Tibial nerve (tissue), 4 donors: ENCODE data around the gene RPS14. TPM values are rescaled to one million over a fixed set of nuclear protein-coding genes. Genes with fewer than 3 reads are reported as not detected.
"Not testable (repeated sequence)": the region's sequence is repeated elsewhere in the genome, so short reads cannot be mapped to it uniquely, and the experiment has no call there.

Experiments used
- DNase-seq, 2 donors: peaks; one replicate each; pipeline ENCODE4 v3.0.0-alpha.2; 2019; ENCODE audit warnings: low spot score in 2 of 2
- H3K27ac ChIP-seq, 4 donors: fragments of 200-600 bp; sonication (generic) in 3 of 4; one replicate each; pipeline ENCODE4 v1.5.1; 2017 to 2019; ENCODE audit warnings: mild to moderate bottlenecking in 1 of 4
- H3K27me3 ChIP-seq, 2 donors: fragments of 200-600 bp; sonication (generic) in 1 of 2; one replicate each; pipeline versions ENCODE4 v1.5.1 to v1.6.0; 2017 to 2019
- H3K36me3 ChIP-seq, 3 donors: fragments of 200-600 bp; sonication (generic); one replicate each; pipeline ENCODE4 v1.5.1; 2018 to 2019
- H3K4me1 ChIP-seq, 4 donors: fragments of 200-600 bp; sonication (generic) in 3 of 4; one replicate each; pipeline ENCODE4 v1.5.1; 2017 to 2019
- H3K4me3 ChIP-seq, 4 donors: fragments of 200-600 bp; sonication (generic) in 3 of 4; one replicate each; pipeline ENCODE4 v1.5.1; 2017 to 2019; ENCODE audit warnings: mild to moderate bottlenecking in 1 of 4, moderate library complexity in 1 of 4
- H3K9me3 ChIP-seq, 4 donors: fragments of 200-600 bp; sonication (generic) in 3 of 4; one replicate each; pipeline ENCODE4 v1.5.1; 2017 to 2019
- CTCF ChIP-seq, 5 experiments: fragments of 200-600 bp in 3 of 5; fragments of 450-650 bp in 2 of 5; sonication (generic) in 3 of 5; IDR thresholded peaks; one replicate each; pipeline ENCODE4 v1.5.1; 2016 to 2019; ENCODE audit warnings: antibody characterized with exemption in 5 of 5, mild to moderate bottlenecking in 3 of 5, moderate library complexity in 2 of 5
- EP300 ChIP-seq, 2 donors: sonication (generic); formaldehyde crosslinking; IDR thresholded peaks; one replicate each; pipeline ENCODE4 v1.6.1; 2017; ENCODE audit warnings: antibody characterized with exemption in 2 of 2, mild to moderate bottlenecking in 1 of 2
- POLR2A ChIP-seq, 2 donors: fragments of 450-650 bp; IDR thresholded peaks; one replicate each; pipeline ENCODE4 v1.6.1; 2017; ENCODE audit warnings: antibody characterized with exemption in 2 of 2, mild to moderate bottlenecking in 2 of 2, moderate library complexity in 2 of 2
- WGBS, 2 donors: methylation state at CpG; one replicate each; pipeline ENCODE4 v1.1.5; 2018; 5-methylcytosine and 5-hydroxymethylcytosine counted together
- total RNA-seq, 4 donors: library from RNA; depleted of rRNA; stranded (reverse); fragments of >200 nt; gene quantifications; one replicate each; pipeline ENCODE4 v1.1.0, GENCODE V29; 2016

RPS14 gene
- total RNA-seq, 4 donors from 2014 or later = 2,328 to 3,623 (median 2,710) TPM

- H3K4me1 ChIP-seq = peaks cover 0 to 2% (median under 1%) of the 10 kb centered on the region in 4 donors
- H3K36me3 ChIP-seq = no peaks in the 10 kb centered on the region
- no peak overlapping the region for H3K27ac ChIP-seq
- H3K27me3 ChIP-seq = no peaks in the 10 kb centered on the region
- H3K9me3 ChIP-seq = no peaks in the 10 kb centered on the region
- WGBS, 2 donors = 62 to 70% methylated on average over 3 of the region's 3 CpGs
- TF ChIP-seq POLR2A (IDR thresholded peaks at IDR 0.05) (no peak), EP300 (IDR thresholded peaks at IDR 0.05) (no peak), CTCF (IDR thresholded peaks at IDR 0.05) (no peak)
- no peak for DNase-seq
- H3K4me3 ChIP-seq = no peak overlapping the region
These were observed 26.8 kb downstream of the RPS14 start for GRCh38 chr5:150422758-150423157.

DNA sequence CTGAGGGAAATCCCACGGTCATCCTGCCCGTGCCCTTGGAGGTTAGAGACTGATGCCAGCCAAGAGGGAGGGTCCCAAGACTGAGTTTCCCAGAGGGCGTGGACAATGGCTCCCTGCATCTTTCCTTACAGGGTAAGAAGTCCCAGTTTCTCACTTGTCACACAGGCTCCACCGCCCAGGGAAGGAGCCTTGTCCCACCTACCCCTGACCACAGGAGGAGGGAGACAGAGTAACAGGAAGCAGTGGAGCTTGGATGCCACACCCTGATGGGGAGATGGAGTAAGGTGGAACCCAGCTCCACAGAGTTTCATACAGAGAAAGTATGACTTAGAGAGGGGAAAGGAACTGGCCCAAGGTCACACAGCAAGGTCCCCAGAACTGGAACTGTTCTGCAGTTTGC is 27.5 kb downstream of the RPS14 start:
- H3K27me3 ChIP-seq = no peaks in the 10 kb centered on the region
- no peak overlapping the region for H3K4me3 ChIP-seq
- no peaks in the 10 kb centered on the region for H3K9me3 ChIP-seq
- TF ChIP-seq CTCF (IDR thresholded peaks at IDR 0.05) (no peak), POLR2A (IDR thresholded peaks at IDR 0.05) (no peak), EP300 (IDR thresholded peaks at IDR 0.05) (no peak)
- WGBS, 2 donors = 39 to 68% methylated on average over 3 to 4 of the region's 4 CpGs
- no peaks in the 10 kb centered on the region for H3K36me3 ChIP-seq
- no peak overlapping the region for H3K27ac ChIP-seq
- DNase-seq = no peak
- H3K4me1 ChIP-seq = no peaks in the 10 kb centered on the region

DNA sequence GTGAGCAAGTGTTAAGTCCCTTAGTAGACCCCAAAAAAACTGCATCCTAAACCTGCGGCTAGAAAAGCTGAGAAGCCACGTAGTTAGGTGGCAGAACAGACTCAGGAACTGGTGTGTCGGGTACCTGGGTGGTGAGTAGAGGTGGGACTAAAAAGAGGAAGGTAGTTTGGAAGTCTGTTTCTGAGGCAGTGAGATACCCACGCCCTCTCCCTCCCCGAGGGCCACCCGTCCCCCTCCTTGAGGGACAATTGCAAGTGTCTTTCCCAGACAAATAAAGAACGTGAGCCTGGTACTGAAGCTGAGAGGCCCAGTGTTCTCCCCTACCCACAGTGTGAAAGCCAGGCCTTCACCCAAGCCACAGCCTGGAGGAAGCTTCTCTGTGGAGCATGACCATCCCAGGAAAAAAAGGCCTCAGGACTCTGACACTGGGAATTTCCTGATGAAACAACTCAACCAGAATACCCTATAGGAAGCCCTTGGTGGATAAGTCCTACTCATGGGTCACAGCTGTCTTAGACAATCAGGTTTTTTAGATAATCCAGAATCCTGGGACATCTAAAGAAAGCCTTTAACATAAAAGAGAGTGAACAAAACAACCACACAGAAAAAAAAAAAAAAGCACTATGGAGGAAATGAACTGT is 29.8 kb downstream of the RPS14 start:
- H3K9me3 ChIP-seq = no peaks in the 10 kb centered on the region
- no peaks in the 10 kb centered on the region for H3K36me3 ChIP-seq
- WGBS, 2 donors = 62% methylated on average over 7 of the region's 7 CpGs
- H3K4me3 ChIP-seq = no peak overlapping the region
- peak overlapping the region in 1 of 4 donors; percentile 40 for H3K27ac ChIP-seq
- no peaks in the 10 kb centered on the region for H3K27me3 ChIP-seq
- no peak for DNase-seq
- TF ChIP-seq POLR2A (IDR thresholded peaks at IDR 0.05) (no peak), CTCF (IDR thresholded peaks at IDR 0.05) (no peak), EP300 (IDR thresholded peaks at IDR 0.05) (no peak)
- no peaks in the 10 kb centered on the region for H3K4me1 ChIP-seq

DNA sequence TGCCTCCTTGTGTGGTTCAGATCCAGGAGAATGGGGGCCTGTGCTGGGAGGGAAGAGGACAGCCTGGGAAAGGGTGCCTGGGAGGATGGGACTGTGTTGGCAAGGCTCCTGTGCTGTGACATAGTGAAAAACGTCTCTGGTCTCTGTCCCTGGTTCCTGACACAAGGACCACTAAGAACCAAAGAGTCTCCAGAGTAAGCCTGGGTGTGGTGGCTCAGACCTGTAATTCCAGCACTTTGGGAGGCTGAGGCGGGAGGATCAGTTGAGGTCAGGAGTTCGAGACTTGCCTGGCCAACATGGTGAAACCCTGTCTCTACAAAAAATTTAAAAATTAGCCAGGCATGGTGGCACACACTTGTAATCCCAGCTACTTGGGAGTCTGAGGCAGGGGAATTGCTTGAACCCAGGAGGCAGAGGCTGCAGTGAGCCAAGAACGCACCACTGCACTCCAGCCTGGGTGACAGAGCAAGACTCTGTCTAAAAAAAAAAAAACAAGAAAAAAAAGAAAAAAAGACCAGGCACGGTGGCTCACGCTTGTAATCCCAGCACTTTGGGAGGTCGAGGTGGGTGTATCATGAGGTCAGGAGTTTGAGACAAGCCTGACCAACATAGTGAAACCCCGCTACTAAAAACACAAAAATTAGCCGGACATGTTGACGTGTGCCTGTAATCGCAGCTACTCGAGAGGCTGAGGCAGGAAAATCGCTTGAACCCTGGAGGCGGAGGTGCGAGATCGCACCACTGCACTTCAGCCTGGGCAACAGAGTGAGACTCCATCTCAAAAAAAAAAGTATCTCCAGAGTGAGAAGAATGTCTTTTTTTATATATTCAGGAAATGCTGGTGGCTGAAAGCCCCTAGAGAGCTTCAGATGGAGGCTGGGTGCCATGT is 35.4 kb downstream of the RPS14 start:
- H3K4me1 ChIP-seq = peaks cover 0 to 32% (median 18%) of the 10 kb centered on the region in 4 donors
- not testable (repeated sequence) for DNase-seq, H3K4me3 ChIP-seq, H3K27me3 ChIP-seq, H3K36me3 ChIP-seq, H3K9me3 ChIP-seq
- 91 to 93% methylated on average over 16 of the region's 16 CpGs for WGBS, 2 donors
- peak overlapping the region; percentile 68 to 95 (median 89) for H3K27ac ChIP-seq

DNA sequence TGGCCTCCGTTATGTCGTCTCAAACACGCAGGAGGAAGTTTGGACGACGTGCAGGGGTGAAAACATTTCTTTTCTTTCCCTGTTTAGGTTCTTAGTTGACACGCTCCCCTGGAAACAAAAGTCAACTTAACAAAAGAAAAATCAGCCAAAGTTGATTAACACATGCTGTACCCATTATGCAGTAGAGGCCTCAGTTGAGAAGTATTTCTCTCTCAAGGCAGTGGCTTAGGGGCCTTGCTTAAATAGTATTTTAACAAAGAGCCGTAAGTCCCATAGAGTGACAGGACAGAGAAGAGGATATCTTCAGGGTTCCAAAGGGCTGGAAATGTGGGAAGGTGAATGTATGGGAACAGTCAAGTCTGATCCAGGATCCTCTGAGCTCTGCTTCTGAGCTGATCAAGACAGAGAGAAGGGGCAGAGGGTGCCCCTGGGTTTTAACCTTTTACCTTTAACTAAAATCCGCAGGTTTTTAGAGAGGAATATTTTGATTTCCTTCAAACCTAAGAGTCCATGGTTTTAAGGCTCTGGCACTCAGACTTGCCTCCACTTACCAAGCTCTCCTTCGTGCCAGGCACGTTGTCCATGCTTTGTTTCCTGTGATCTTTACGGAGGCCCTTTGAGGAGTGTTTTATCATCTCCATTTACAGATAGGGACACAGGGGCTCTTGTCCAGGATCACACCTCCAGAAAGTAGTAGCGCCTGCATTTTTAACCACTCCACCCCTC is 36.2 kb downstream of the RPS14 start:
- Histone ChIP-seq H3K27me3 (no peaks in the 10 kb centered on the region), H3K4me3 (peak overlapping the region in 2 of 4 donors; percentile 54 to 65), H3K36me3 (peaks cover 0 to 3% (median 0%) of the 10 kb centered on the region in 3 donors), H3K9me3 (no peaks in the 10 kb centered on the region), H3K27ac (peak overlapping the region; percentile 68 to 95 (median 89)), H3K4me1 (peaks cover 0 to 32% (median 24%) of the 10 kb centered on the region in 4 donors)
- TF ChIP-seq CTCF (IDR thresholded peaks at IDR 0.05) = no peak
- TF ChIP-seq EP300 (IDR thresholded peaks at IDR 0.05) = no peak
- TF ChIP-seq POLR2A (IDR thresholded peaks at IDR 0.05) = no peak
- no peak for DNase-seq
- WGBS, 2 donors = 59 to 66% methylated on average over 12 of the region's 12 CpGs
